Liver (tissue), 9 donors: ENCODE measurements around the gene PDRG1. TPM values are rescaled to one million over a fixed set of nuclear protein-coding genes. Genes with fewer than 3 reads are reported as not detected.

Experiments used
- DNase-seq: peaks from one replicate; pipeline ENCODE4 v3.0.0-alpha.2; 2017; ENCODE audit warnings: low spot score
- H3K27ac ChIP-seq, 2 donors: one replicate each; pipeline ENCODE4 v1.7.0; 2013; ENCODE audit warnings: inconsistent platforms in 2 of 2, low read length in 2 of 2, control low read depth in 1 of 2, low read depth in 1 of 2, mild to moderate bottlenecking in 1 of 2
- H3K27me3 ChIP-seq, 4 donors: one replicate each; pipeline versions ENCODE4 v1.6.1 to v1.7.0; 2013; ENCODE audit warnings: low read length in 3 of 4, inconsistent platforms in 1 of 4, mild to moderate bottlenecking in 1 of 4, moderate library complexity in 1 of 4; ENCODE audit not compliant: control insufficient read depth in 4 of 4, insufficient read depth in 4 of 4
- H3K36me3 ChIP-seq, 4 donors: one replicate each; pipeline versions ENCODE4 v1.6.1 to v1.7.0; 2013; ENCODE audit warnings: low read length in 3 of 4, mild to moderate bottlenecking in 3 of 4, low read depth in 1 of 4, moderate library complexity in 1 of 4; ENCODE audit not compliant: control insufficient read depth in 4 of 4, insufficient read depth in 3 of 4
- H3K4me1 ChIP-seq, 4 donors: one replicate each; pipeline versions ENCODE4 v1.6.1 to v1.7.0; 2013; ENCODE audit warnings: low read length in 3 of 4, mild to moderate bottlenecking in 3 of 4, moderate library complexity in 1 of 4; ENCODE audit not compliant: control insufficient read depth in 4 of 4, insufficient read depth in 4 of 4
- H3K4me3 ChIP-seq, 3 donors: one replicate each; pipeline versions ENCODE4 v1.6.1 to v1.7.0; 2013; ENCODE audit warnings: low read length in 3 of 3, control low read depth in 1 of 3, low read depth in 1 of 3, mild to moderate bottlenecking in 1 of 3
- H3K9ac ChIP-seq, 2 donors: one replicate each; pipeline ENCODE4 v1.7.0; 2013; ENCODE audit warnings: low read length in 2 of 2, mild to moderate bottlenecking in 2 of 2, moderate library complexity in 2 of 2, control low read depth in 1 of 2, low read depth in 1 of 2
- H3K9me3 ChIP-seq, 4 donors: one replicate each; pipeline versions ENCODE4 v1.6.1 to v1.7.0; 2013; ENCODE audit warnings: low read length in 3 of 4; ENCODE audit not compliant: control insufficient read depth in 4 of 4
- EGR1 ChIP-seq, 2 donors: IDR thresholded peaks; 2 replicates each; pipeline ENCODE4 v1.6.1; 2016 to 2018; ENCODE audit warnings: antibody characterized with exemption in 2 of 2, low read depth in 2 of 2
- FOXA1 ChIP-seq: IDR thresholded peaks from 2 replicates; pipeline ENCODE4 v1.6.1; 2016; ENCODE audit warnings: antibody characterized with exemption
- FOXA2 ChIP-seq: IDR thresholded peaks from 2 replicates; pipeline ENCODE4 v1.6.1; 2016; ENCODE audit warnings: antibody characterized with exemption
- HNF4G ChIP-seq: IDR thresholded peaks from 2 replicates; pipeline ENCODE4 v1.6.1; 2016; ENCODE audit warnings: antibody characterized with exemption
- NR2F2 ChIP-seq: IDR thresholded peaks from 2 replicates; pipeline ENCODE4 v1.6.1; 2016; ENCODE audit warnings: antibody characterized with exemption
- RAD21 ChIP-seq, 2 donors: IDR thresholded peaks; 2 replicates each; pipeline ENCODE4 v1.6.1; 2016; ENCODE audit warnings: antibody characterized with exemption in 2 of 2, mild to moderate bottlenecking in 2 of 2
- RXRA ChIP-seq, 2 donors: IDR thresholded peaks; 2 replicates each; pipeline ENCODE4 v1.6.1; 2017 to 2018; ENCODE audit warnings: antibody characterized with exemption in 2 of 2, mild to moderate bottlenecking in 1 of 2
- SP1 ChIP-seq: IDR thresholded peaks from 2 replicates; pipeline ENCODE4 v1.6.1; 2018; ENCODE audit warnings: antibody characterized with exemption, mild to moderate bottlenecking
- TAF1 ChIP-seq: conservative IDR thresholded peaks from 2 replicates; pipeline ENCODE4 v1.6.1; 2016; ENCODE audit warnings: antibody characterized with exemption, mild to moderate bottlenecking
- YY1 ChIP-seq: IDR thresholded peaks from 2 replicates; pipeline ENCODE4 v1.6.1; 2016; ENCODE audit warnings: antibody characterized with exemption, mild to moderate bottlenecking
- WGBS: extraction: QIAGEN DNeasy Blood & Tissue Kit; methylation state at CpG from one replicate; pipeline ENCODE4 v1.1.7; 2013; 5-methylcytosine and 5-hydroxymethylcytosine counted together
- polyA plus RNA-seq, 2 donors: library from polyadenylated mRNA; stranded (reverse) in 1 of 2; unstranded in 1 of 2; fragments of 200-250 nt in 1 of 2; fragments of >200 nt in 1 of 2; fragmentation: Nextera tagmentation in 1 of 2; extraction: Ambion mirVana in 1 of 2; gene quantifications; one replicate each; pipeline versions ENCODE4 v1.2.1 to v1.2.3, GENCODE V29; 2013 to 2015
- total RNA-seq, 2 donors: library from RNA; depleted of rRNA; stranded (reverse); fragments of >200 nt; gene quantifications; one replicate each; pipeline ENCODE4 v1.2.3, GENCODE V29; 2014
- TF ChIP-seq, protein P1 (sequence below): IDR thresholded peaks from 2 replicates; pipeline ENCODE4 v1.6.1; 2016; ENCODE audit warnings: antibody characterized with exemption, mild to moderate bottlenecking
- TF ChIP-seq, protein P2 (sequence below): IDR thresholded peaks from 2 replicates; pipeline ENCODE4 v1.6.1; 2016; ENCODE audit warnings: antibody characterized with exemption
- TF ChIP-seq, protein P3 (sequence below): fragments of 150-350 bp; IDR thresholded peaks from 2 replicates; pipeline ENCODE4 v1.5.1; 2017; ENCODE audit warnings: improper control_type of control experiment, low read depth, low read length; ENCODE audit not compliant: missing input control
- TF ChIP-seq, protein P4 (sequence below): IDR thresholded peaks from 2 replicates; pipeline ENCODE4 v1.6.1; 2016; ENCODE audit warnings: antibody characterized with exemption
- TF ChIP-seq, protein P5 (sequence below): IDR thresholded peaks from 2 replicates; pipeline ENCODE4 v1.6.1; 2016; ENCODE audit warnings: antibody characterized with exemption
- donor health status: healthy.
- donor health status: healthy.
- donor health status: healthy.
- donor health status: healthy.
- donor health status: healthy.

PDRG1 gene
- total and polyA plus RNA-seq, 4 donors, result 2.2 to 8.0 (median 3.6) TPM

DNA sequence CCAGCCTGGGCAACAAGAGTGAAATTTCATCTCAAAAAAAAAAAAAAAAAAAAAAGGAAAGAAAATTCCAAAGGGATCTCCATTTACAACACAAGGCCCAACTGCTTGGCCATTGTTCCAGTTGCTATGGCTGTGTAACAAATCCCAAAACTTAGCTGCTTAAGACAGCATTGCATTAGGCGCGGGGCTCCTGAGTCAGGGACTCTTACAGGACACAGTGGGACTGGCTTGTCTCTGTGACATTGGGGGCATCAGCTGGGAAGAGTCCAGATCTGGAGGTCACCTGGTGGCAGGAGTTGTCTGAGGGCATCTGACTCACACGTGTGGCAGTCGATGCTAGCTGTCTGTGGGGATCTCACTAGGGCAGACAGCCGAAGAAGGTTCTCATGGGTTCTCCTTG lies 45.8 kb downstream of the PDRG1 start:
- TF ChIP-seq, protein P1, sequence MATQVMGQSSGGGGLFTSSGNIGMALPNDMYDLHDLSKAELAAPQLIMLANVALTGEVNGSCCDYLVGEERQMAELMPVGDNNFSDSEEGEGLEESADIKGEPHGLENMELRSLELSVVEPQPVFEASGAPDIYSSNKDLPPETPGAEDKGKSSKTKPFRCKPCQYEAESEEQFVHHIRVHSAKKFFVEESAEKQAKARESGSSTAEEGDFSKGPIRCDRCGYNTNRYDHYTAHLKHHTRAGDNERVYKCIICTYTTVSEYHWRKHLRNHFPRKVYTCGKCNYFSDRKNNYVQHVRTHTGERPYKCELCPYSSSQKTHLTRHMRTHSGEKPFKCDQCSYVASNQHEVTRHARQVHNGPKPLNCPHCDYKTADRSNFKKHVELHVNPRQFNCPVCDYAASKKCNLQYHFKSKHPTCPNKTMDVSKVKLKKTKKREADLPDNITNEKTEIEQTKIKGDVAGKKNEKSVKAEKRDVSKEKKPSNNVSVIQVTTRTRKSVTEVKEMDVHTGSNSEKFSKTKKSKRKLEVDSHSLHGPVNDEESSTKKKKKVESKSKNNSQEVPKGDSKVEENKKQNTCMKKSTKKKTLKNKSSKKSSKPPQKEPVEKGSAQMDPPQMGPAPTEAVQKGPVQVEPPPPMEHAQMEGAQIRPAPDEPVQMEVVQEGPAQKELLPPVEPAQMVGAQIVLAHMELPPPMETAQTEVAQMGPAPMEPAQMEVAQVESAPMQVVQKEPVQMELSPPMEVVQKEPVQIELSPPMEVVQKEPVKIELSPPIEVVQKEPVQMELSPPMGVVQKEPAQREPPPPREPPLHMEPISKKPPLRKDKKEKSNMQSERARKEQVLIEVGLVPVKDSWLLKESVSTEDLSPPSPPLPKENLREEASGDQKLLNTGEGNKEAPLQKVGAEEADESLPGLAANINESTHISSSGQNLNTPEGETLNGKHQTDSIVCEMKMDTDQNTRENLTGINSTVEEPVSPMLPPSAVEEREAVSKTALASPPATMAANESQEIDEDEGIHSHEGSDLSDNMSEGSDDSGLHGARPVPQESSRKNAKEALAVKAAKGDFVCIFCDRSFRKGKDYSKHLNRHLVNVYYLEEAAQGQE, result no peak
- no peak for TF ChIP-seq YY1
- TF ChIP-seq EGR1 (IDR thresholded peaks at IDR 0.05; ENCODE audit: low read depth in 2 of 2), result no peak
- no peak for TF ChIP-seq FOXA2
- no peak for TF ChIP-seq FOXA1
- TF ChIP-seq, protein P2, sequence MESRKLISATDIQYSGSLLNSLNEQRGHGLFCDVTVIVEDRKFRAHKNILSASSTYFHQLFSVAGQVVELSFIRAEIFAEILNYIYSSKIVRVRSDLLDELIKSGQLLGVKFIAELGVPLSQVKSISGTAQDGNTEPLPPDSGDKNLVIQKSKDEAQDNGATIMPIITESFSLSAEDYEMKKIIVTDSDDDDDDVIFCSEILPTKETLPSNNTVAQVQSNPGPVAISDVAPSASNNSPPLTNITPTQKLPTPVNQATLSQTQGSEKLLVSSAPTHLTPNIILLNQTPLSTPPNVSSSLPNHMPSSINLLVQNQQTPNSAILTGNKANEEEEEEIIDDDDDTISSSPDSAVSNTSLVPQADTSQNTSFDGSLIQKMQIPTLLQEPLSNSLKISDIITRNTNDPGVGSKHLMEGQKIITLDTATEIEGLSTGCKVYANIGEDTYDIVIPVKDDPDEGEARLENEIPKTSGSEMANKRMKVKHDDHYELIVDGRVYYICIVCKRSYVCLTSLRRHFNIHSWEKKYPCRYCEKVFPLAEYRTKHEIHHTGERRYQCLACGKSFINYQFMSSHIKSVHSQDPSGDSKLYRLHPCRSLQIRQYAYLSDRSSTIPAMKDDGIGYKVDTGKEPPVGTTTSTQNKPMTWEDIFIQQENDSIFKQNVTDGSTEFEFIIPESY, result no peak
- no peak for TF ChIP-seq HNF4G
- TF ChIP-seq TAF1, result no peak
- TF ChIP-seq SP1, result no peak
- TF ChIP-seq RAD21 (IDR thresholded peaks at IDR 0.05), result no peak
- TF ChIP-seq, protein P3, sequence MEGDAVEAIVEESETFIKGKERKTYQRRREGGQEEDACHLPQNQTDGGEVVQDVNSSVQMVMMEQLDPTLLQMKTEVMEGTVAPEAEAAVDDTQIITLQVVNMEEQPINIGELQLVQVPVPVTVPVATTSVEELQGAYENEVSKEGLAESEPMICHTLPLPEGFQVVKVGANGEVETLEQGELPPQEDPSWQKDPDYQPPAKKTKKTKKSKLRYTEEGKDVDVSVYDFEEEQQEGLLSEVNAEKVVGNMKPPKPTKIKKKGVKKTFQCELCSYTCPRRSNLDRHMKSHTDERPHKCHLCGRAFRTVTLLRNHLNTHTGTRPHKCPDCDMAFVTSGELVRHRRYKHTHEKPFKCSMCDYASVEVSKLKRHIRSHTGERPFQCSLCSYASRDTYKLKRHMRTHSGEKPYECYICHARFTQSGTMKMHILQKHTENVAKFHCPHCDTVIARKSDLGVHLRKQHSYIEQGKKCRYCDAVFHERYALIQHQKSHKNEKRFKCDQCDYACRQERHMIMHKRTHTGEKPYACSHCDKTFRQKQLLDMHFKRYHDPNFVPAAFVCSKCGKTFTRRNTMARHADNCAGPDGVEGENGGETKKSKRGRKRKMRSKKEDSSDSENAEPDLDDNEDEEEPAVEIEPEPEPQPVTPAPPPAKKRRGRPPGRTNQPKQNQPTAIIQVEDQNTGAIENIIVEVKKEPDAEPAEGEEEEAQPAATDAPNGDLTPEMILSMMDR, result no peak
- TF ChIP-seq, protein P4, sequence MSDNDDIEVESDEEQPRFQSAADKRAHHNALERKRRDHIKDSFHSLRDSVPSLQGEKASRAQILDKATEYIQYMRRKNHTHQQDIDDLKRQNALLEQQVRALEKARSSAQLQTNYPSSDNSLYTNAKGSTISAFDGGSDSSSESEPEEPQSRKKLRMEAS, result no peak
- TF ChIP-seq NR2F2, result no peak
- no peak overlapping the region for H3K4me3 ChIP-seq
- H3K9me3 ChIP-seq, result no peaks in the 10 kb centered on the region
- no peaks in the 10 kb centered on the region for H3K27me3 ChIP-seq
- H3K9ac ChIP-seq, result no peak overlapping the region
- no peaks in the 10 kb centered on the region for H3K36me3 ChIP-seq
- H3K4me1 ChIP-seq, result no peaks in the 10 kb centered on the region
- WGBS, result 78% methylated on average over 5 of the region's 5 CpGs
- H3K27ac ChIP-seq, result no peak overlapping the region
- DNase-seq, result no peak

DNA sequence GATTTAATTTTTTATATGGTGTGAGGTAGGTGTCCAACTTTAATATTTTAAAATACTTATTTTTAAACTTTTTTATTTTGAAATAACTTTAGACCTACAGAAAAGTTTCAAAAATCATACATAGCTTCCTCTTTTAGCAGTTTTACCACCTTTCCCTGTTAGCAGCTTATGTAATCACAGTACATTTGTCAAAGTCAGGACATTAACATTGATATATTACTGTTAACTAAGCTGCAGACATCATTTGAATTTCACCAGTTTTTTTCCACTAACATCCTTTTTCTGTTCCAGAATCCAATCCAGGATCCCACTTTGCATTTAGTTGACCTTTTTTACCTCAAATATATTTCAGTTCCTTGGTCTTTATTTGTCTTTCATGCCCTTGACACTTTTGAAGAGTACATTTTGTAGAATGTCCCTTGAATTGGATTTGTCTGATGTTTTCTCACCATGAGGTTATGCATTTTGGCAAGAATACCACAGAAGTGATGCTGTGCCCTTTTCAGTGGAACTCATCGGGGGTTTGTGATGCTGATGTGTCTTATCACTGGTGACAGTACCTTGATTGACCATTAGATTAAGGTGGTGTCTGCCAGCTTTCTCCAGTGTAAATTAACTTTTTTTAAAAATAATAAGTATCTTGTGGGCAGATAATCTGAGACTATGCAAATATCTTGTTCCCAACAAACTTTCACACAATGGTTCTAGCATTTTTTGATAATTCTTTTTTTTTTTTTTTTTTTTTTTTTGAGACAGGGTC lies 48.0 kb downstream of the PDRG1 start:
- DNase-seq, result no peak
- 69% methylated on average over 1 of the region's 1 CpG for WGBS
- H3K4me3 ChIP-seq, result no peak overlapping the region
- H3K9me3 ChIP-seq, result no peaks in the 10 kb centered on the region
- H3K9ac ChIP-seq, result no peak overlapping the region
- H3K4me1 ChIP-seq, result no peaks in the 10 kb centered on the region
- H3K27ac ChIP-seq, result no peak overlapping the region
- no peaks in the 10 kb centered on the region for H3K36me3 ChIP-seq
- TF ChIP-seq FOXA1, result no peak
- TF ChIP-seq SP1, result no peak
- TF ChIP-seq, protein P5, sequence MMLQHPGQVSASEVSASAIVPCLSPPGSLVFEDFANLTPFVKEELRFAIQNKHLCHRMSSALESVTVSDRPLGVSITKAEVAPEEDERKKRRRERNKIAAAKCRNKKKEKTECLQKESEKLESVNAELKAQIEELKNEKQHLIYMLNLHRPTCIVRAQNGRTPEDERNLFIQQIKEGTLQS, result no peak
- TF ChIP-seq RXRA (IDR thresholded peaks at IDR 0.05), result no peak
- no peak for TF ChIP-seq EGR1 (IDR thresholded peaks at IDR 0.05; ENCODE audit: low read depth in 2 of 2)
- no peak for TF ChIP-seq RAD21 (IDR thresholded peaks at IDR 0.05)
- TF ChIP-seq FOXA2, result no peak
- TF ChIP-seq NR2F2, result no peak
- TF ChIP-seq, protein P4, result no peak
- no peak for TF ChIP-seq YY1
- no peak for TF ChIP-seq HNF4G
- TF ChIP-seq, protein P1, result no peak
- TF ChIP-seq TAF1, result no peak
- no peaks in the 10 kb centered on the region for H3K27me3 ChIP-seq
